GM21367 (cell line): ENCODE results near the gene BTBD6.
"Not testable (repeated sequence)": the region's sequence is repeated elsewhere in the genome, so short reads cannot be mapped to it uniquely, and the experiment has no call there.

ENCODE experiments used
- ATAC-seq: cut with Tn5 transposase; IDR thresholded peaks from one replicate; pipeline ENCODE4 v1.9.1; 2021; ENCODE audit not compliant: unreplicated experiment

The BTBD6 gene

DNA sequence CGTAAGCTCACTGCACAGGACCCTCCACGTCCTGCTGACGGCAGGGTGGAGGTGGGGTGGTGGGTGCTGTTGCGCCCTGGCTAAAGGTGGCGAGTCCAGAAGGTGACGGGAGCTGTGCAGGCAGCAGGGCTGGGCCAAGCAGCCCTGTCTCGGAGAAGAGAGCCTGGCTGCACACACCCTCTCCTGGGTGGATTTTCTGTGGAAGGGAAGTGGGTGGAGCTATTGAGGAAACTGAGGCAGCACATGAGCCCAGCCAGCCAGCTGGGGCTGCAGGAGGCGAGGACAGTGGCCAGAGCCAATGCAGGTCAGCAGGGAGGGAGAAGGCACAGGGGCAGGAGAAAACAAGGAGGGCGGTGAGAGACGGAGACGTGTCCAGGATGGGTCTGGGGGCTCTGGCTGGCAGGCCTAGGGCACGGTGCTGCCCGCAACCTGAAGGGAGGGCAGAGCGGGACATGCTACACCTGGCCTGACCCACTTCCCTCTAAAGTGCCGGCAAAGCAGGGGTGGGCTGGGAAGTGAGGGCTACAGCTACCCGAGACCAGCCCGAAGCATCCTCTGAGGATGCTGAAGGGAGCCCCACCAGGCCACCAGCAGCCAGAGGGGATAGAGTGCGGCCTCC lies 20.5 kb downstream of the BTBD6 start:
- ATAC-seq, result no peak

GRCh38 chr14:105269405-105269804 lies 21.1 kb downstream of the BTBD6 start:
- ATAC-seq, result no peak

- no peak for ATAC-seq
Measured at GRCh38 chr14:105271224-105271890, 23.0 kb downstream of the BTBD6 start.

GRCh38 chr14:105272623-105273022 lies 24.3 kb downstream of the BTBD6 start:
- no peak for ATAC-seq

- ATAC-seq, result no peak
Measured at GRCh38 chr14:105273062-105273461, 24.7 kb downstream of the BTBD6 start.

- ATAC-seq, result no peak
Measured at GRCh38 chr14:105274637-105275036, 26.3 kb downstream of the BTBD6 start.

GRCh38 chr14:105275267-105275946 lies 27.1 kb downstream of the BTBD6 start:
- no peak for ATAC-seq

DNA sequence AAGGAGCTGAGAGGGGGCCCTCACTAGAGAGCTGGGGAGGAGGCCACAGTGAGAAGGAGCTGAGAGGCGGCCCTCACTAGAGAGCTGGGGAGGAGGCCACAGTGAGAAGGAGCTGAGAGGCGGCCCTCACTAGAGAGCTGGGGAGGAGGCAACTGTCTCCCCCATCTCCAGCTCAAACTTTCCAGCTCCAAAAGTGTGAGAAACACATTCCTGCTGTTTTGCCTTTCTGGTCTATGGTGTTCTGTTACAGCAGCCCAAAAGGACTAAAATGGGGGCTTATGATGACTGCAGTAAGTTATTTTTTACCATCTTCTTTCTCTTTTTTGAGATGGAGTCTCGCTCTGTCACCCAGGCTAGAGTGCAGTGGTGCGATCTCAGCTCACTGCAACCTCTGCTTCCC lies 29.1 kb downstream of the BTBD6 start:
- ATAC-seq, result not testable (repeated sequence)

DNA sequence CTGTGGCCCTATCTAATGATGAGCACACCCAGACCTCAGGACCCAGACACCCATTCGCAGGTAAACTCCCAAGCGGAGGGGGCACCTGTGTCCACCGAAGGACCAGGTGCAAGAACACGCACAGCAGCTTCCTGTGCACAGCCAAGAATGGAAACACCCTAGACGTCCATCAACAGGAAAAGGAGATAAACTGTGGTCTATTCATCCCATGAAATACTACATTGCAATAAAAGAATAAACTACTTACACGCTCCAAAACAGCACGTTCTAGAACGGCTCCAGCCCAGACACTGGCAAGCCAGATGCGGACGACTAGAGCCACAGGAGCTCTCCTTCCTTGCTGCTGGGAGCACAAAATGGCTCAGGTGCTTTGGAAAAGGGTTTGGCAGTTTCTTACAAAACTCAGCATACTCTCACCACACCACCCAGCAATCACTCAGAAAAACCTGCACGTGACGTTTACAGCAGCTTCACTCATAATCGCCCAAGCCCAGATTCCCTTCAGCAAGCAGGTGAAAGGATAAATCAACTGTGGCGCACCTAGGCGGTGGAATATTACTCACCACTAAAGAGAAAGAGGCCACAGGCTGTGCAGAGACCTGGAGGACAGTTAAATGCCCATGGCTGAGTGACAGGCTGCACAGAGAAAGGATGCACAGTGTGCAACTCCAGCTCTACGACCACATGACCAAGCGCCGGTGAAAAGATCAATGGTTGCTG lies 31.5 kb downstream of the BTBD6 start:
- no peak for ATAC-seq

GRCh38 chr14:105280525-105280924 lies 32.2 kb downstream of the BTBD6 start:
- no peak for ATAC-seq

DNA sequence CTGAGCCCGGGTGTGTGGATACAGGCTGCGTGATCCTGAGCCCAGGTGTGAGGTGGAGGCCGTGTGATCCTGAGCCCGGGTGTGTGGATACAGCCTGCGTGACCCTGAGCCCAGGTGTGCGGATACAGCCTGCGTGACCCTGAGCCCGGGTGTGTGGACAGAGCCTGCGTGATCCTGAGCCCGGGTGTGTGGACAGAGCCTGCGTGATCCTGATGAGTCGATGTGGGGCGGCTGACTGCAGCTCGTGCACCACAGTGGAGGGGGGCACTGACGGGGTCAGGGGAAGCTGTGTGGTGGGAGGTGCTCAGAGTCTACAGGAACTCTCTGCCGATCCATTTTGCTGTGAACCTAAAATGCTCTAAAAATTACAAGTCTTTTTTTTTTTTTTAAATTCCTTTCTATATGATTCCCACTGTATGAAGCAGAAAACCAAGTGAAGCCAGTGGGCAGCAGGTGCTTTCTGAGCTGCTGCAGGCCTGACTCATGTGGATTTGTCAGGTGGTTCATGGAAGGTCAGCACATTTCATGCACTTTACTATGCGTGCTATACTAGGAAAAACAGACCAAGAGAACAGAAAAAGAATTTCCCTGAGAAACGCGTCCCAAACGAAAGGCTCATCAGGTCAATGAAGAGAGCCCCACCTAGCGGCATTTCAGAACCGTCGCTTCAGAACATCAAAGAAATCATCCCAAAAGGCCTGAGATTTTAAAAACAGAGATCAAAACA lies 33.2 kb downstream of the BTBD6 start:
- ATAC-seq, result no peak

GRCh38 chr14:105282098-105282725 lies 33.9 kb downstream of the BTBD6 start:
- ATAC-seq, result no peak

DNA sequence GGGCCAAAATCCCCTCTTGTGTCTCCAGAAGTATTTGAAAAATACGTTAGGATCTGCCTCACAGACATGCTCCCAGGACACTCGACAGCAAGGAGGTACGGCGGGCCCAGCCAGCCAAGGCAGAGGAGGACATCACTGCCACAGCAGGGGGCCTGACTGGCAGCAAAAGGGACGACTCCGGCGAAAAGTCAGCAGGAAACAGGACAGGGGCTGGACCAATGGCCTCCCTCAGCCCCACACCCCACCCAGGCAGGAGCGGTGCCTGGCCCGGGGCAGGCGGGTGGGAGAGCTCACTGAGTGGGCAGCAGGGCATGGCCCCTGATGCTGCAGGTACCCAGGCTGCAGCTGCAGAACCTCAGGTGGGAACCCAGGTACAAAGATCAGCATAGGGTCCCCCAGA lies 34.7 kb downstream of the BTBD6 start:
- no peak for ATAC-seq

DNA sequence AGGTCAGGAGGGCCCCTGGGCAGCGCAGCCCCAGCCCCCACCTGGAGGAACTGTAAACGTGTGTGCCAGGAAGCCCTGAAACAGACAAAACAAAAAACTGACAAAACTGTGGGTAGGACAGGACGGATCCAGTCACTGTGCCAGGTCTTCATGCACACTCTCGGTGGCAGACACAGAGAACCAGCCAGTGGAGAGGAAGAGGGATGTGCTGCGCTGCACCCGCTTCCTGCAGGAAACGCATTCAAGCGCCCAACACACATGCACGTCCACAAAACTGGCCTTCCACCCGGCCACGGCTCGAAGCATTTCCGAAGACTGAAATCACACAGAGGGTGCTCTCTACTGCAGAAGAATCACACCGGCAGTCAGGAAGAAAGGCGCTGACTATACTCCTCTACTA lies 35.6 kb downstream of the BTBD6 start:
- ATAC-seq, result no peak

GRCh38 chr14:105285174-105285573 lies 36.8 kb downstream of the BTBD6 start:
- no peak for ATAC-seq

- ATAC-seq, result no peak
Measured at GRCh38 chr14:105286759-105287144, 38.4 kb downstream of the BTBD6 start.

DNA sequence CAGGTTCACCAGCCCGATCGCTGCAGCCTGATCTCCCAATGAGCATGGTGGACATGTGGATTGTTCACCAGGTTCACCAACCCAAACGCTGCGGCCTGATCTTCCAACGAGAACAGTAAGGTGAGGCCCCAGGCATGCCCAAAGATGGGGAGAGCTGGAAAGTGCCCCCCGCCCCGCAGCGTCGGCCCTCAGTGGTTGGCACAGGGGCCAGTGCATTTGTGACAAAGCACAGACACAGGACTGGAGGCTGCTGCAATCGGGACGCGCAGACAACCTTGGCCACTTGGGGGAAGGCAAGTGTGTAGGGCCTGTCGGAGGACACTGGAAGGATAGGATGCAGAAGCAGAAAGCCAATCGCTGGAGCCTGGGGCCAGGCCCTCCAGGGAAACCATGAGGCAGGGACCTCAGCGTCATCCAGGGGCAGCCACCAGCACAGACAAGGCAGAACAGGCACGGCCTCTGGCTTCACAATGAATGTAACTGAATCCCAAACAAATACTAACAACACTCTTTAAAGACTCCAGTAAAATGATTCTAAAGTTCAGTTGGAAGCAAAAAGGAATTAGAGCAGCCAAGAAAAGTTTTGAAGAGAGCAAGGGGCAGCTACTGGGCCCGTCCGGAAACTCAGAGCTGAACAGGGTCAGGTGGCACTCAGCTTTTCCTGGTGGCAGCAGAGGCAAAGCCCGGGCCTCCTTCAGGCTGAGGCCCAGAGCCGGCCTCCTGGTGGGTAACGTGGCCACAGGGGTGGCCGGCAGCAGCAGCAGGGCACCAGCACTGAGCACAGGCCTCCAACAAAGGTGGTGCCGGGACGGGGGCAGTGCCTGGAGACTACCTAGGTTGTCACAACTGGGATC lies 39.1 kb downstream of the BTBD6 start:
- no peak for ATAC-seq

GRCh38 chr14:105288936-105289335 lies 40.6 kb downstream of the BTBD6 start:
- not testable (repeated sequence) for ATAC-seq

- ATAC-seq, result no peak
Measured at GRCh38 chr14:105290621-105291346, 42.5 kb downstream of the BTBD6 start.
